ENCODE data around the gene FGF12.

GRCh38 chr3:192277477-192277876 is 449.9 kb downstream of the FGF12 start:
- TF ChIP-seq CTCF (IDR thresholded peaks at IDR 0.05) (no peak), ZFX (IDR thresholded peaks at IDR 0.05; ENCODE audit: borderline replicate concordance) (no peak)
